ENCODE data around the gene ADGRV1.

DNA sequence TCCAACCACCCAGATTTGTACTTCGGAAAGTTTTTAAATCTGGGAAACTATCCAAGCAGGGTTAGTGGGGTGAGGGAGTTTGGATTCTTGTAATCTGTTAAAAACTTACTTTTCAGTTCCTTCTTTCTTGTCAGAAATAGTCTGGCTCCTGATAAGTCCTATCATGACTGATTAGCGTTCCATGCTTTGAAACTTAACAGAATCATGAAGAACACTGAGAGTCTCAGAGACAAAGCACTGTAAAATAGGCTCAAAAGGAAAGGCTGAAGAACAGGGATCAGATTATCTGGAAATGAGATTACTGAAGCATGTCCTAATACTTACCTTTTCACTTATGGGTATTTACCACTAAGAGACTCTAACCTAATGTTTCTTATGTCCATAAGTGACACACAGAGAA is 582.1 kb downstream of the ADGRV1 start:
- TF ChIP-seq, protein P1, sequence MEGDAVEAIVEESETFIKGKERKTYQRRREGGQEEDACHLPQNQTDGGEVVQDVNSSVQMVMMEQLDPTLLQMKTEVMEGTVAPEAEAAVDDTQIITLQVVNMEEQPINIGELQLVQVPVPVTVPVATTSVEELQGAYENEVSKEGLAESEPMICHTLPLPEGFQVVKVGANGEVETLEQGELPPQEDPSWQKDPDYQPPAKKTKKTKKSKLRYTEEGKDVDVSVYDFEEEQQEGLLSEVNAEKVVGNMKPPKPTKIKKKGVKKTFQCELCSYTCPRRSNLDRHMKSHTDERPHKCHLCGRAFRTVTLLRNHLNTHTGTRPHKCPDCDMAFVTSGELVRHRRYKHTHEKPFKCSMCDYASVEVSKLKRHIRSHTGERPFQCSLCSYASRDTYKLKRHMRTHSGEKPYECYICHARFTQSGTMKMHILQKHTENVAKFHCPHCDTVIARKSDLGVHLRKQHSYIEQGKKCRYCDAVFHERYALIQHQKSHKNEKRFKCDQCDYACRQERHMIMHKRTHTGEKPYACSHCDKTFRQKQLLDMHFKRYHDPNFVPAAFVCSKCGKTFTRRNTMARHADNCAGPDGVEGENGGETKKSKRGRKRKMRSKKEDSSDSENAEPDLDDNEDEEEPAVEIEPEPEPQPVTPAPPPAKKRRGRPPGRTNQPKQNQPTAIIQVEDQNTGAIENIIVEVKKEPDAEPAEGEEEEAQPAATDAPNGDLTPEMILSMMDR (conservative IDR thresholded peaks at IDR 0.05; ENCODE audit: low read length) = no peak
- TF ChIP-seq EZH2phosphoT487 (IDR thresholded peaks at IDR 0.05; ENCODE audit: borderline replicate concordance) = no peak

All from Loucy (cell line).